Measurements from ENCODE around the gene HBA1.
"Not testable (repeated sequence)": the region's sequence is repeated elsewhere in the genome, so short reads cannot be mapped to it uniquely, and the experiment has no call there.

HBA1 gene

DNA sequence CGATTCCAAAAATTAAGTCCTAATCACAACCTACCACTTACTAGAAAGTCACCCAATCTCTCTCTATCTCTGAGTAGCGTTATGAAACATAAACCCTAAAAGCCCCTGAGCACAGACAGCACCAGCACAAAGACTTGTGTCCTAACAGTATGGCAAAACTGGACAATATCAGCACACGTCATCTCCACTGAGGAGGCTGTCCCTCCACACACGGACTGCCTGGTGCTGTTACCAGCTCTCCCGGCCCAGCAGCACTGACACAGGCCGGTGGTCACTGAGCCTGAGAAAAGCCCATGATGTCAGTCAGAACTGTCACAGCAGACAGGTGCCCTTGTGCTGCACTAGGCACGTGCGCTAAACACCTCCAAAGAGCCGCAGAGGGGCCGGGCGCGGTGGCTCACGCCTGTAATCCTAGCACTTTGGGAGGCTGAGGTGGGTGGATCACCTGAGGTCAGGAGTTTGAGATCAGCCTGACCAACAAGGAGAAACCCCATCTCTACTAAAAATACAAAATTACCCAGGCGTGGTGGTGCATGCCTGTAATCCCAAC, 35.2 kb downstream of the HBA1 start:
- DNase-seq, result not testable (repeated sequence)

DNA sequence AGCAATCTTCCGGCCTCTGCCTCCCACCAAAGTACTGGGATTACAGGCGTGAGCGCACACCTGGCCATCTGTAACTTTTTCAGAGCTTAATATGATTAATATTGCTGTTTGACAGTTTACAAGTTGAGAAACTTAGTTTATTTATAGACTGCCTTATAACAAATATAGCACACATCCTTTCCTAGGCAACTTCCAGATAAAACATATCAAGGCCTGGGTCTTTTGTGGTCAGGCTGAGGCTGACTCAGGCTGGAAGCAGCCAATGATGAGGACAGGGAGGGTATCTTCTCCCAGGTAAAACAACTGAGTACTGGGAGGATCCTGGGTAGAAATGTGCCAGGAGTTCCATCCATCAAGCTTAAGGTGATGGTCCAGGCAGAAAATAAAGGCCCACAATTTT, 36.5 kb downstream of the HBA1 start:
- DNase-seq, result no peak

- DNase-seq, result no peak
Measured at GRCh38 chr16:220021-220420, 43.5 kb downstream of the HBA1 start.

Measured in activated T-cell treated with anti-CD3 and anti-CD28 coated beads, Interleukin-2, amount 50 U/mL, for 1 hour (primary cell).